Stimulated activated CD4-positive, alpha-beta T cell treated with anti-CD3 and anti-CD28 coated beads, Interleukin-12 subunit alpha, Interleukin-12 subunit beta, amount 100 ng/mL, for 4 hours (primary cell): ENCODE measurements around the gene ATG7.
"Not testable (repeated sequence)": the region's sequence is repeated elsewhere in the genome, so short reads cannot be mapped to it uniquely, and the experiment has no call there.

ENCODE experiments used
- DNase-seq: peaks from one replicate; pipeline ENCODE4 v3.0.0-alpha.2; 2020

ATG7 gene

DNA sequence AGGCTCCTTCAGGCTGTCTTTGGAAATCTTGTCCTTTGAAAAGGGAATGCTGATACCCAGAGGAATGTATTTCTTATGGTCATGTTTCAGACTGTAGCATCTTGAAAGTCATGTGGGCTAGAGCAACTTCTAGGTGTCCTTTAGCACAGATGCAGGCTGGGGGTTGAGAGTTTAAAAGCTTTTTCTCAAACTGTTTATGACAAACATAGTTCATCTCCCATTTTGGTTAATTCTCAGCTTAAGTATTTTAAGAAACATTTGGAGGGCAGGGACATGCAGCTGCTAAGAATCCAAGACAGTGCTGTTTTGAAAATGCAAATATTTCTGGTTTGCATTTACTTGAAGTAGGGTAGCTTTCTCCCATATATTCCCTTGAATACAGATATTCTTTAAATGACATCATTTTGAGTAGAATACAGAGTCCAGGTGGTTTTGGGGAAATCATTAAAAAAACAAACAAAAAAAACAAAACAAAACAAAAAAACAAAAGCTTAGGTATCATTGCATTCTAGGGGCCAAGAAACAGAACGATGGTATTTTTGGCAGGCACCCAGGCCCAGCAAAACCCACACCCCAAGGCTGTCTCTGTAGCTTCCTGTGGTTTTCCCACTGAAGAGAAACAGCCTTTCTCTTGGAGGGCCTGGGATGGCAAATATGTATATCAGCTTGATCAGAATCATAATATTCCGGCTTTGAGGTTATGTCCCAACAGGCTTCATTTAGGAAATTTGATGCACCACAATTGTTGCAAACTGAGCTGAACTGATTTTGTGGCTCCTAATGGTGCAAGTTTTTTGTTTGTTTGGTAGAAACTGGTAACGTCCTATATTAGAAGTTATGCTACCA, 120.0 kb downstream of the ATG7 start:
- no peak for DNase-seq

DNA sequence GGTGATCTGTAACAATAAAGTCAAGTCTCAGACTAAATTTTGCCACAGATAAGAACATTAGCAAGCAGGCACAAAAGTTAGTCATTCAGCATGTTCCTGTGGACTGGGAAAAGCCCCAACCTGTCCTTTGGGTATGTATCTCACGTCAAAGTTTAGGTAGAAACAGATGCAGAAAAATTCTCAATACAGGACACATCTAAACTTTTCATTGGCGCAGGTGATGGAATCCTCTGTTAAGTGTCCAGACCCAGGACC, 120.6 kb downstream of the ATG7 start:
- DNase-seq, result no peak

GRCh38 chr3:11393401-11393800, 121.2 kb downstream of the ATG7 start:
- no peak for DNase-seq

DNA sequence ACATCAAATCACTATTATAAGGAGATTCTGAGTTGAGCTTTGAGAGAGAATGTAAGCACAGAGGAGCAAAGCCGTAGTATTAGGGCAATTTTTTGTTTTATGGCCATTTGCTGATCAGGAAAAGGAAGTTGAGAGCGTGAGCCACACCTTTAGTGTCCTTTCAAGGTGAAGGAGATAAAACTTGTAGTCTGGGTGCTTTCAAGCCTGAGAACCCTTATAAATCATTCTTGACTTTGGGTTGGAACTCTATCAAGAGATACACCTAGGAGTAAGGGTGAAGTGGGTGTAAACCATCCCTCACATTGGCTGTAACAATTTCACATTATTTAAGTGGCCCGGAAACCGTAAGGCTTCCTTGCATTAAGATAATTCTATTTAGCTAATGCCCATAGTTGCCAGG, 122.2 kb downstream of the ATG7 start:
- no peak for DNase-seq

DNA sequence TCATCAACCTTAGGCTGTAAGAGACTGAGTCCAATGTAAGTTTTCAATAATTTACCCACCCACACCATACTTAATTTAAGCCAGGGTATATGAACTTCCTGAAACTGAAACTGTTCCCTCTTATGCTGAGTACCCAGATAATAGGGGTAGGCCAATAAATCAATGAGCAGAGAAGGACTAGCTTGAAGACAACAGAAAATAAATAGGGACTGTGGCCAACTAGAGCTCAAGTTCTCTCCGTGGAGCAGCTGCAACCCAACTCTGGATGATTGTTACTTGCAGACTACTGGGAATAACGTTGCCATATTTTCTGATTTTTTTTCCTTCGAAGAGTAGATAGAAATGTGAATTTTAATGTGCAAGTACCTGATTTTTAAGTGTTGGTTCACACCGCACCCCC, 128.0 kb downstream of the ATG7 start:
- DNase-seq, result no peak

- DNase-seq, result no peak
These were observed 129.2 kb downstream of the ATG7 start for GRCh38 chr3:11401434-11401833.

DNA sequence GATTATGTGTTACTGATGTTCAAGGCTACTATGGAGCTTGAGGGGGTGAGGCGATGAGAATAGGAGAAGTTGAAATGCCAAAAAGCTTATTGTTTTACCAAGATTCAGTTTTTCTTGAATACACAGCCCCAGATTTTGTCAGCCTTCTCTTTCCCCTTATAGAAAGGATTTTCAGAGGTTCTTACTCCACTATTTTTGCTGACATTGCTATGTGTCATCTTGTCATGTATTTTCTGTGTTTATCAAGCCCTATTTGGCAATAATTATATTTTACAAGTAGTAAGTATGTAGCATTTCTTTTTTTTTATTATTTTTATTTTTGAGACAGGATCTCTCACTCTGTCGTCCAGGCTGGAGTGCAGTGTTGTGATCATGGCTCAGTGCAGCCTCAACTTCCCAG, 133.1 kb downstream of the ATG7 start:
- DNase-seq, result no peak

GRCh38 chr3:11407644-11408043, 135.4 kb downstream of the ATG7 start:
- no peak for DNase-seq

GRCh38 chr3:11408324-11408859, 136.2 kb downstream of the ATG7 start:
- not testable (repeated sequence) for DNase-seq

DNA sequence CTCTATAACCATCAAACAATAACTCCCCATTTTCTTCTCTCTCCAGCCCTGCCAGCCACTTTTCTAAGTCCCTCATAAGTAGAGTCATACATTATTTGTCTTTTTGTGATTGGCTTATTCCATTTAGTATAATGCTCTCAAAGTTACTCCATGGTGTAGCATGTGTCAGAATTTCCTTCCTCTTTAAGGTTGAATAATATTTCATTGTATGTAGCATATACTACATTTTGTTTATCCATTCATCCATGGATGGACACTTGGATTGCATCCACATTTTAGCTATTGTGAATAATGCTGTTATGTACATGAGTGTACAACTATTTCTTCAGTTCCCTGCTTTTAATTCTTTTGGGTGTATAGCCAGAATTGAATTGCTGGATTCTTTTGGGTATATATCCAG, 138.4 kb downstream of the ATG7 start:
- DNase-seq, result no peak

DNA sequence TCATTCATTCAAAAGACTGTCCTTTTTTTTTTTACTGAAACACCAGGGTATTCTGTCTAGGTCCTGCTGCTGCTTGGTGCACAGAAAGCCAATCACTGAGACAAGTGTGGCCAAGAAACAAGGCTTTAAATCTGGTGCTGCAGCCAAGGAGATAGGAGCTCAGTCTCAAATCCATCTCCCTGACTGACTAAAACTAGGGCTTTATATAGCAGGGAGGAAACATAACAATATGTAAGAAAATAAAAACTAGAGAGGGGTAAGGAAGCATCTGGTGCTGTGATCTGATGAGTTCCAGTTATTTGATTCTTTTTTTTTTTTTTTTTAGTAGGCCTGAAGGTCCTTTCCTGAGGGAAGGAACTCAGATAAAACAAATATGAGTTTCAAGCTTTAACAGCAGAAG, 139.8 kb downstream of the ATG7 start:
- no peak for DNase-seq

DNA sequence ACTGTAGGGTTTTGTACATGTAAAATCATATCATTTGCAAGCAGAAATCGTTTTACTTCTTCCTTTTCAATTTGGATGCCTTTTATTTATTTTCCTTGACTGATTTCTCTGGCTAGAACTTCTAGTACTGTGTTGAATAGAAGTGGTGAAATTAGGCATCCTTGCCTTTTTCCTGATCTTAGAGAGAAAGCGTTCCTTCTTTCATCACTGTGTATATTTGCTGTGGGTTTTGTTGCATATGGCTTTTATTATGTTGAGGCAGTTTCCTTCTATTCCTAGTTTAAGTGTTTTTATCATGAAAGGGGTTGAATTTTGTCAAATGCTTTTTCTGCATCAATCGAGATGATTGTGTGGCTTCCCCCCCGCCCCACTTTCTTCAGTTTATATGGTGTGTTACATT, 140.9 kb downstream of the ATG7 start:
- DNase-seq, result no peak

DNA sequence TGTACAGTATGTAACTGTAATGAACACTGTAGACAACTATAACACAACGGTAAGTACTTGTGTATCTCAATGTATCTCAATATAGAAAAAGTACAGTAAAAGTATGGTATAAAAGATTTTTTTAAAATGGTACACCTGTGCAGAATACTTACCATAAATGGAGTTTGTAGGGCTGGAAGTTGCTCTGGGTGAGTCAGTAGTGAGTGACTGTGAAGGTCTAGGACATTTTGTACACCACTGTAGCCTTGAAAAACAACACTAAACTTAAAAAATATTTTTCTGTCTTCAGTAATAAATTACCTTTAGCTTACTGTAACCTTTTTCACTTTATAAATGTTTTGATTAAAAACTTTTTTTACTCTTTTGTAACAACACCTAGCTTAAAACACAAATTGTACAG, 142.9 kb downstream of the ATG7 start:
- no peak for DNase-seq

GRCh38 chr3:11420066-11420465, 147.9 kb downstream of the ATG7 start:
- DNase-seq, result no peak

- no peak for DNase-seq
These were observed 150.1 kb downstream of the ATG7 start for GRCh38 chr3:11422291-11422690.

DNA sequence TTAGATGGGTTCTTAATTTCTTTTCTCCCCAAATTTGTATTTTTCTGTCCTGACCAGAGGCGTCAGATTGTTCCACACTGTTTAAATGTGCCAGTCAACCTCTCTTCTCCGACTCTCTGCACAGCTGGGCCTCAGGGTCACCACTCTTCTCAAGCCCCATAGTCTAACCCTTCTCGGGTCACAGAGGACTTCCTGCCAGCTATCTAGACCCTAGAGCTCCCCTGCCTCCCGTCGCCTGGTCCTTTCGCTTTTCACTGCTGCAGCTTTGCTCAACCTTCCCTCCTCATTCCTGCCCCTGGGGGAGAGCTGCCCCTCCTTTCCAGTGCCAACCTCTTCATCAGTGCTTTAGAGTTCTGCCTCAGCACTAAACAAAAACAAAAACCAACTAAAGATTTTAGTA, 151.7 kb downstream of the ATG7 start:
- DNase-seq, result no peak

GRCh38 chr3:11424277-11424676, 152.1 kb downstream of the ATG7 start:
- no peak for DNase-seq

- no peak for DNase-seq
These were observed 158.0 kb downstream of the ATG7 start for GRCh38 chr3:11430207-11430606.

- no peak for DNase-seq
These were observed 158.4 kb downstream of the ATG7 start for GRCh38 chr3:11430624-11431023.

GRCh38 chr3:11431319-11431718, 159.1 kb downstream of the ATG7 start:
- no peak for DNase-seq

DNA sequence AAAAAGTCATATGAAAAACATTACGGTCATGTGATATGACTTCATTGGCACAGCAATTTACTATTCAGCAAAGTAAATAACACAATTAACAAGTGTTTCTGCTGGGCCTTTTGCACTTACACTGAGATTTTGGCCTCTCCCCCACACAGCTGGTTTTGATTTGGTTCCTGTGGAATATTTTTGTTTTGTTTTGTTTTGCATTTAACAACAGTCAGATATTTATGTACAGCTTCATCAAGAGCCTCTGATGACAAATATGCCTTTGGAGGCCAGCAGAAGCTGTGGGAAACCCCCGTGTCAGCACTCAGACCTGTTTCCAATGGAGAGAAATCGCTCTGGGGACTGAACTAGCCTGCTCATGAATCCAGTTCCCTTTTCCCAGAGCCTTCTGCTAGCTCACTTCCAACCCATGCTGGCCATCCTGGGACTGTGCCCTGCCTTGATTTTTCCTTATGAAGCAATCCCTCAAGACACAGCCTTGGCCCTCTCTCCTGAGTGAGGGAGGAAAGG, 161.9 kb downstream of the ATG7 start:
- no peak for DNase-seq

DNA sequence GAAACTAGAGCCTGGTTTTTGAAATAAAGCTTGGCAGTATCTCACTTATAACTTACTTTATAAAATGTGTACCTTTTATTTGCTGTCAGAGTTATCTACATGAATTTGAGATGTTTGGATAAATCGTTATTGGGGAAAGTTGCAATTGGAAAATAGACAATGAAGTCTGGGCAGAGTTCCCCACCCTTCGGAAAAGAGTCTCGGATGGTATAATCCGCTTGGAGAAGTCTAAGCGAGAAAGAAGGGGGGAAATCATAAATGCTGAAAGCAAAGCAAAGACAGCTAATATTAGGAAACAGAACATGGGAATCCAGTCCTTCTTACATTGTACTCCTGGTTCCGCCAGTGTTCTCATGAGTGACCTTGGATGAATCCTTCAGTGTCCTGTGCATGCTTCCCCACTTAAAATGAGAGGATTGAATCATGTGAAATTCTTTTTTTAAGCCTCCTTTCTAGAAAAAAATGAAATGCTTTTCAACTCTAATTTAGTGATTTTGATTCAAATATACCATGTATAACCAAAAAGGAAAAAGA, 162.4 kb downstream of the ATG7 start:
- DNase-seq, result no peak

DNA sequence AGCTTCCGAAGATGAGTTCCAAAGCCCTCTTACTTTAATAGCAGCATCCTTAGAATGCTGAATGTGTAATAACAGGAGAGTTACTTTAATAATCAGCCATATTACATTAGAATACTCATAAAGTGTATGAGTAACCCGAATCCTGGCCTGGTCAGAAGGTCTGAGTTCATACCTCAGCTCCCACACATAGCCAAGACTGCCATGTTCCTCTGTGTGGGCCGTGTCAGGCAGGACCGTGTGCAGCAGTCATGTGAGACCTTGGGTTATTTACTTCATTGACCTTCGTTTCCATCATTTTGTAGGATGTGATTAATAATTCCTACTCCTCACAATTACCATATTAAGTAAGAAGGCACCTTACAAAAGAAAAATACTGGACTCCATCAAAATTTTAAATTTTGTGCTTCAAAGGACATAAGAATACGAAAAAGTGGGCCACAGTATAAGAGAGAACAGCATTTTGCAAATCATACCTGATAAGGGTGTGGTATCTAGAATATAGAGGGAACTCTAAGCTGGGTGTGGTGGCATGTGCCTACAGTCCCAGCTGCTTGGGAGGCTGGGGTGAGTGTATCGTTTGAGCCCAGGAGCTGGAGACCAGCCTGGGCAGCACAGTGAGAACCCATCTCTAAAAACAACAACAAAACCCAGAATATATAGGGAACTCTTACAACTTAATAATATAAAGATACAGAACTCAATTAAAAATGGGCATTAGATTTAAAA, 163.4 kb downstream of the ATG7 start:
- no peak for DNase-seq

DNA sequence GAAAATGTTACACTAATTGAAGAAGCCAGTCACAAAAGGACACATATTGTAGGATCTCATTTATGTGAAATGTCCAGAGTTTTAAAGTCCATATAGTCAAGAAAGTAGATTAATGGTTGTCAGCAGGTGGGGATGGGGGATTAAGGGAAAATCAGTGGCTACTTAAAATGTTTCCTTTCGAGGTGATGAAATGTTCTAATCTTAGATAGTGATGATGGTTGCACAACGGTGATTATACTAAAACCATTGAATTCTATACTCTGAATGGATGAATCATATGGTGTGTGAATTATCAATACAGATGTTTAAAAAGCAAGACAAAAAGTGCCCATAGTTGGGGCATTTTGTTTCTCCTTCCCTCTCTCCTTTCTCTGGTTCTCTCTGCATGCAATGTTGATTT, 164.6 kb downstream of the ATG7 start:
- no peak for DNase-seq
